IPS-18a (cell line): ENCODE data around the gene FAM110A.
A peak's percentile ranks its signal among the peaks of the same experiment; 100 is the strongest.
"Not testable (repeated sequence)": the region's sequence is repeated elsewhere in the genome, so short reads cannot be mapped to it uniquely, and the experiment has no call there.

ENCODE experiments used
- H3K27ac ChIP-seq: one replicate; pipeline ENCODE4 v1.5.1; 2013; ENCODE audit warnings: low read length
- H3K27me3 ChIP-seq: one replicate; pipeline ENCODE4 v1.6.1; 2013; ENCODE audit warnings: mild to moderate bottlenecking, low read length; ENCODE audit not compliant: control insufficient read depth, insufficient read depth
- H3K36me3 ChIP-seq: one replicate; pipeline ENCODE4 v1.6.1; 2013; ENCODE audit warnings: low read depth, low read length; ENCODE audit not compliant: control insufficient read depth
- H3K4me1 ChIP-seq: one replicate; pipeline ENCODE4 v1.6.1; 2013; ENCODE audit warnings: low read depth, low read length; ENCODE audit not compliant: control insufficient read depth
- H3K4me3 ChIP-seq: one replicate; pipeline ENCODE4 v1.5.1; 2013; ENCODE audit warnings: low read length
- H3K9ac ChIP-seq: one replicate; pipeline ENCODE4 v1.6.1; 2013; ENCODE audit warnings: mild to moderate bottlenecking, low read length, moderate library complexity
- H3K9me3 ChIP-seq: one replicate; pipeline ENCODE4 v1.6.1; 2013; ENCODE audit warnings: low read depth, low read length; ENCODE audit not compliant: control insufficient read depth

The FAM110A gene

DNA sequence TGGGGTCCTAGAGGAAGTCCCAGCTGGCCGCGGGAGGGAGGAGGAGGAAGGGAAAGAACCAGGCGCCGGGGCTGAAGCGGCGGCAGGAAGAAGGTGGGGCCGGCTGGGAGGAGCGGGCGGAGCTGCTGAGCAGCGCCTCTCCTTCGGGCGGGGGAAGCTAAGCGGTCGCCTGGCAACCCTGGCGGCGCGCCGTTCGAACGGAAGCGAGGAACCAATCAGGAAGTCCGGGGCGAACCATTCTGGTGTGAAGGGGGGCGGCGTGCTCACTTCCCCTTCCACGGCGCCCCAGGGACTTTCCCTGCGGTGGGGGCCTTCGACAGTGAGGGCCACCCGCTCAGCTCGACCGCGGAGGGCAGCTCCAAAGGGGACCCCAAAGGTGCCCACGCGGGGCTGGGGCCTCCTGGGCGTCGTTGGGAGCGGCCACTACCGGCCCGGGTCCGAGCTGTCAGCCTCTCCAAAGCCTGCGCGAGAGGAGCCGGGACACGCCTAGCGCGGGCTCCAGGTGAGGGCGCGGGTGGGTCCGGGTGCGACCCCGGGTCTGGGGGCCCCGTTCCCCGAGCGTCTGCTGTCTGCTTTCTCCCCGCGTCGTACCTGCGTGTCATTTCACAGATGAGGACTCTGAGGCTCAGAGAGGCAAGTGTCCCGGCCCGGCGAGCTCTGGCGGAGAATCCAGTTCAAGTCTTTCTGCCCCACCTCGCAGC is at the start of gene FAM110A:
TSS of gene FAM110A (plus strand) at position 266 of the 701 bp plus-strand sequence. CDS start 11,090 bp downstream, outside the sequence.
- Histone ChIP-seq H3K9ac (peak within 1 kb of the TSS; percentile 52), H3K9me3 (no peaks in the 10 kb centered on the region), H3K4me3 (peak within 1 kb of the TSS; percentile 70), H3K36me3 (no peaks in the 10 kb centered on the region), H3K27me3 (peaks cover 17% of the 10 kb centered on the region), H3K27ac (no peak within 1 kb of the TSS), H3K4me1 (peaks cover 8% of the 10 kb centered on the region)

DNA sequence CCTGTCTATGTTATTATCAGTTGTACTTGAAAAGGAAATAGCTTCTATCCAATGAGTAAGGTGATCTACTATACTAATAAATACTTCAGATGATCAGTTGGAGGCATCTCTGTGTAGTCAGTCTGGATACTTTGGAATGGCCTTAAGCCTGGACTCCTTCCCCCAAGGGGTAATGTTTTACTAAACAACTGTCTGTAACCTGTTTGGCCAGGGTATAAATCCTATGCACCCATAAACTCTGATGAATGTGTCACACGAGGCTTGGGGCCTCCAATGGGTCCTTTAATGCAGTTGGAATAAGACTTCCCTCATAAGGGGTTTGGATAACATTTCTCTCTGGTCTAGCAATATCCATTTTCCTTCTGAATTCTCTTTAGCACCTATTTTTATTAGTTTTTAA is 45.7 kb upstream of the FAM110A start:
- Histone ChIP-seq H3K27me3 (no peaks in the 10 kb centered on the region), H3K4me1 (peaks cover 38% of the 10 kb centered on the region), H3K9me3 (no peaks in the 10 kb centered on the region), H3K27ac (no peak overlapping the region), H3K4me3 (no peak overlapping the region), H3K9ac (no peak overlapping the region), H3K36me3 (no peaks in the 10 kb centered on the region)

DNA sequence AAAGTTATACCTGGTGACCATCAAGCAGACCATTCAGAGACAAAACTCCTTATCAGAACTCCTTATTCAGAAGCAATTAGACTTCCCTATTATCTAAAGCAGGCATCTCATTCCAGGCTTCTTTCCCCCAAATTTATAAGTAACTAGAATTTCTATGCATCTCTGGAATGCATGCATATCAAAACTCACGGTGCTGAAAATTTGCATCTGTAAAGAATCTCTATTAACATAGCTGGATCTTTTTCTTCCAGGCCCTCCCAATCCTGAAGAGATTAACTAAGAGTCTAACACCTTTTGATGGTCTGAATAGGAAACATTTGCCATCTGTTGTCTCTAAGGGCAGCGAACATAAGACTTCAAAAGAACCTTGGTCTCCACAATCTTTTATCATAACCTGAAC is 42.5 kb upstream of the FAM110A start:
- no peaks in the 10 kb centered on the region for H3K27me3 ChIP-seq
- peak overlapping the region; percentile 34 for H3K4me3 ChIP-seq
- no peaks in the 10 kb centered on the region for H3K9me3 ChIP-seq
- no peaks in the 10 kb centered on the region for H3K36me3 ChIP-seq
- H3K9ac ChIP-seq = no peak overlapping the region
- H3K27ac ChIP-seq = peak overlapping the region; percentile 7
- peaks cover 45% of the 10 kb centered on the region for H3K4me1 ChIP-seq

DNA sequence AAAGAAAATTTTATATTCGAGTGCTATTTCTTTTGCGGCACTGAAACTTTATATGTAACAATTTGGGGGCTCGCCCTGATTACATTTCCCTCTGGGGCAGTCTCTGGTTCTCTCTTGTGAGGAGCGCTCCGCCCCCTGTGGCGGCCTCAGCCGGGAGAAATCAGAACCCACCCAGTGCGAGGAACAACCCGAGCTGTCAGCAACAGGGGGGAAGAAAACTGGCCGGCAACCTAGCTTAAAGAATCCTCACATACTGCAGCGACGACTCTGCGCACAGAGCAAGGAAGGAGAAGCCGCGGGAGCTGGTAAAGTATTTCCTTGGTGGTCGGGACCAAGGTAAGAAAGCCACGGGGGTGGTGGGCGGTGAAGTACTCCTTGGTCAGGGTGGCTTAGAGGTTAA is 41.3 kb upstream of the FAM110A start:
- H3K27me3 ChIP-seq = no peaks in the 10 kb centered on the region
- no peak overlapping the region for H3K9ac ChIP-seq
- peak overlapping the region; percentile 27 for H3K4me3 ChIP-seq

GRCh38 chr20:796921-797320 is 36.6 kb upstream of the FAM110A start:
- Histone ChIP-seq H3K27me3 (no peaks in the 10 kb centered on the region), H3K4me3 (no peak overlapping the region), H3K9ac (no peak overlapping the region)

More for the DNA sequence above, 41.3 kb upstream of the FAM110A start:
- no peaks in the 10 kb centered on the region for H3K9me3 ChIP-seq
- peaks cover 45% of the 10 kb centered on the region for H3K4me1 ChIP-seq
- no peaks in the 10 kb centered on the region for H3K36me3 ChIP-seq
- no peak overlapping the region for H3K27ac ChIP-seq

DNA sequence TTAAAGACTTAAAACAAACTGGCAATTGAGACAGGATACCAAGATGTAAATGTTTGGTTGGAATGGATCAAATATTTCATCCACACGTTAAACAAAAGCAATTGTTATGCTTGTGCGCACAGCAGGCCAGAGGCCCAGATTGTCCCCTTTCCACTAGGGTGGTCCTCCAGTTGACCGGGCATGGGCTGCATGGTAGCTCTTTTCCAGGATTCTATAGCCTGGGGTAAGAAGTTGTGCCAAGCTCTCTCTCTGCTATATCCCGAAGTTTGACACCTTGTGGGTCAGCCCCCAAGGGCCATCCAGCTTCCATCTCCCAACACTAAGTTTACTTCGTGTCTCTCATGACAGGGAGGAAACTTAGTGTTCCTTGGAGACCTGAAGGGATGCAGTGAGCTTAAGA is 34.8 kb upstream of the FAM110A start:
- H3K27ac ChIP-seq, H3K36me3 ChIP-seq, H3K4me3 ChIP-seq, H3K27me3 ChIP-seq, H3K4me1 ChIP-seq, H3K9me3 ChIP-seq, H3K9ac ChIP-seq: not testable (repeated sequence)

More at GRCh38 chr20:796921-797320, 36.6 kb upstream of the FAM110A start:
- no peaks in the 10 kb centered on the region for H3K9me3 ChIP-seq
- no peak overlapping the region for H3K27ac ChIP-seq
- H3K4me1 ChIP-seq = peaks cover 22% of the 10 kb centered on the region
- no peaks in the 10 kb centered on the region for H3K36me3 ChIP-seq

DNA sequence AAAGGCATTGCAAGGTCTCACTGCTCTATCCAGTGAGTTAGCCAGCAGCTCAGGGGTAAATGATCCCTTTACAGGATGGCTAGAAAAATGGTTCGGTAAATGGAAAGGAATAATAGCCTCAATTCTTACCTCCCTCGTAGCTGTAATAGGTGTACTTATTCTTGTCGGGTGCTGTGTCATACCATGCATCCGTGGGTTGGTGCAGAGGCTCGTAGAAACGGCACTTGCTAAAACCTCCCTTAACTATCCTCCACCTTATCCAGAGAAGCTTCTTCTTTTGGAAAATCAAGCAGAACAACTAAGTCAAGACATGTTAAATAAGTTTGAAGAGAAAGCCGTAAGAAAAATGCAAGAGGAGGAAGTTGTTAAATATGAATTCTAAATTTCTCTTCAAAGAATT is 33.5 kb upstream of the FAM110A start:
- H3K4me1 ChIP-seq, H3K27ac ChIP-seq, H3K4me3 ChIP-seq, H3K9ac ChIP-seq, H3K36me3 ChIP-seq, H3K27me3 ChIP-seq, H3K9me3 ChIP-seq: not testable (repeated sequence)

DNA sequence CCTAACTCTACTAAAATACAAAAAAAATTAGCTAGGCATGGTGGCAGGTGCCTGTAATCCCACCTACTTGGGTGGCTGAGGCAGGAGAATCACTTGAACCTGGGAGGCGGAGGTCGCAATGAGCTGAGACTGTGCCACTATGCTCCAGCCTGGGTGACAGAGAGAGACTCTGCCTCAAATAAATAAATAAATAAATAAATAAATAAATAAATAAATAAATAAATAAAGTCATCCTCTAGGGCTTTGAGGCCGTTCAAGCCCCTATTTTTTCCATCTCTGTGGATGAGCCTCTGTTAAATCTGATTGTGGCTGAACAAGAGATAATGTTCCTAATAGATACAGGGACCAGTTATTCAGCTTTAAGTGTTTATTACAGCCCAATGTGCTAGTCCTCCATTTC is 31.8 kb upstream of the FAM110A start:
- peaks cover 13% of the 10 kb centered on the region for H3K9me3 ChIP-seq
- H3K4me1 ChIP-seq = peaks cover 7% of the 10 kb centered on the region
- no peaks in the 10 kb centered on the region for H3K36me3 ChIP-seq
- no peak overlapping the region for H3K9ac ChIP-seq
- H3K27ac ChIP-seq = no peak overlapping the region
- H3K4me3 ChIP-seq = no peak overlapping the region
- H3K27me3 ChIP-seq = no peaks in the 10 kb centered on the region

- Histone ChIP-seq H3K4me3 (no peak overlapping the region), H3K27me3 (no peaks in the 10 kb centered on the region), H3K4me1 (no peaks in the 10 kb centered on the region), H3K27ac (no peak overlapping the region), H3K9me3 (peaks cover 16% of the 10 kb centered on the region), H3K9ac (no peak overlapping the region), H3K36me3 (no peaks in the 10 kb centered on the region)
Measured at GRCh38 chr20:805713-806112, 27.8 kb upstream of the FAM110A start.

DNA sequence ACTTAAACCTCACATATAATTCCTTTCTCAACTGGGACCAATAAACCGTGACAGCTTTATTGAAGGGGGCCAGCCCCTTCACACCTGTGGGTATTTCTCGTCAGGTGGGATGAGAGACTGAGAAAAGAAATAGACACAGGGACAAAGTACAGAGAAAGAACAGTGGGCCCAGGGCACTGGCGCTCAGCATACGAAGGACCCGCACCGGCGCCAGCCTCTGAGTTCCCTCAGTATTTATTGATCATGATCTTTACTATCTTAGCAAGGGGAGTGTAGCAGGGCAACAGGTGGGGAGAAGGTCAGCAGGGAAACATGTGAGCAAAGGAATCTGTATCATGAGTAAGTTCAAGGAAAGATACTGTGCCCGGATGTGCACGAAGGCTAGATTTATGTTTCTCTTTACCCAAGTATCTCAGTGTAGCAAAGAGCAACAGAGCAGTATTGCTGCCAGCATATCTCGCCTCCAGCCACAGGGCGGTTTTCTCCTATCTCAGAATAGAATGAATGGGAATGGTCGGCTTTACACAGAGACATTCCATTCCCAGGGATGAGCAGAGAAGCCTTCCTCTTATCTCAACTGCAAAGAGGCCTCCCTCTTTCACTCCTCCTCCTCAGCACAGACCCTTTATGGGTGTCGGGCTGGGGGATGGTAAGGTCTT is 21.6 kb upstream of the FAM110A start:
- not testable (repeated sequence) for H3K27ac ChIP-seq, H3K4me3 ChIP-seq, H3K36me3 ChIP-seq, H3K9me3 ChIP-seq, H3K27me3 ChIP-seq, H3K9ac ChIP-seq, H3K4me1 ChIP-seq

GRCh38 chr20:812435-812814 is 21.1 kb upstream of the FAM110A start:
- not testable (repeated sequence) for H3K27ac ChIP-seq, H3K4me3 ChIP-seq, H3K9me3 ChIP-seq, H3K36me3 ChIP-seq, H3K4me1 ChIP-seq, H3K9ac ChIP-seq, H3K27me3 ChIP-seq

- Histone ChIP-seq H3K36me3 (no peaks in the 10 kb centered on the region), H3K9ac (no peak overlapping the region), H3K4me1 (peaks cover 3% of the 10 kb centered on the region), H3K9me3 (no peaks in the 10 kb centered on the region), H3K27ac (no peak overlapping the region), H3K27me3 (no peaks in the 10 kb centered on the region), H3K4me3 (no peak overlapping the region)
Measured at GRCh38 chr20:813390-813789, 20.1 kb upstream of the FAM110A start.
